DOHH2 (cell line): ENCODE data around the gene EXOSC2.

Experiments
- H3F3A ChIP-seq: fragments of 200-600 bp; sonication (generic), shearing (Covaris generic); 2 replicates; pipeline ENCODE4 v1.6.0; 2016; ENCODE audit warnings: antibody characterized with exemption, mild to moderate bottlenecking; ENCODE audit not compliant: control insufficient read depth, insufficient read depth
- H3K27ac ChIP-seq: fragments of 200-600 bp; sonication (generic); 2 replicates; pipeline ENCODE4 v1.5.1; 2014; ENCODE audit warnings: low read depth, mild to moderate bottlenecking, low read length, moderate library complexity
- H3K27me3 ChIP-seq: fragments of 200-600 bp; sonication (generic); 2 replicates; pipeline ENCODE4 v1.6.1; 2014; ENCODE audit warnings: mild to moderate bottlenecking, low read length, mixed read lengths; ENCODE audit not compliant: control insufficient read depth
- H3K36me3 ChIP-seq: fragments of 200-600 bp; sonication (generic); 2 replicates; pipeline ENCODE4 v1.6.1; 2014; ENCODE audit warnings: mild to moderate bottlenecking, low read length, moderate library complexity, mixed read lengths; ENCODE audit not compliant: control insufficient read depth
- H3K4me1 ChIP-seq: fragments of 200-600 bp; sonication (generic); 2 replicates; pipeline ENCODE4 v1.6.1; 2014; ENCODE audit warnings: mild to moderate bottlenecking, low read length, mixed read lengths; ENCODE audit not compliant: control insufficient read depth
- H3K4me2 ChIP-seq: fragments of 200-600 bp; sonication (generic); 2 replicates; pipeline ENCODE4 v1.6.0; 2014; ENCODE audit warnings: mild to moderate bottlenecking, low read length, moderate library complexity
- H3K4me3 ChIP-seq: fragments of 200-600 bp; sonication (generic); 2 replicates; pipeline ENCODE4 v1.5.1; 2014; ENCODE audit warnings: mild to moderate bottlenecking, low read length, mixed read lengths
- H3K79me2 ChIP-seq: fragments of 200-600 bp; sonication (generic); 2 replicates; pipeline ENCODE4 v1.6.1; 2014; ENCODE audit warnings: mild to moderate bottlenecking, low read length, mixed read lengths; ENCODE audit not compliant: control insufficient read depth
- H3K9me2 ChIP-seq: fragments of 200-600 bp; sonication (generic); replicated peaks from 2 replicates; pipeline ENCODE4 v1.6.1; 2014; ENCODE audit warnings: mild to moderate bottlenecking, low read length, mixed read lengths; ENCODE audit not compliant: control insufficient read depth
- H3K9me3 ChIP-seq: fragments of 200-600 bp; sonication (generic); 2 replicates; pipeline ENCODE4 v1.6.1; 2014; ENCODE audit warnings: antibody characterized with exemption, low read length, mixed read lengths; ENCODE audit not compliant: control insufficient read depth, insufficient read depth
- H4K20me1 ChIP-seq: fragments of 200-600 bp; sonication (generic); 2 replicates; pipeline ENCODE4 v1.6.0; 2014; ENCODE audit warnings: low read depth, mild to moderate bottlenecking, antibody characterized with exemption, low read length, moderate library complexity; ENCODE audit not compliant: control insufficient read depth, insufficient read depth
- EZH2phosphoT487 ChIP-seq: fragments of 200-600 bp; sonication (generic); IDR thresholded peaks from 2 replicates; pipeline ENCODE4 v1.6.1; 2017; ENCODE audit warnings: borderline replicate concordance, mild to moderate bottlenecking, antibody characterized with exemption, low read length, moderate library complexity, mixed read lengths
- TF ChIP-seq, protein P1 (sequence below): fragments of 200-600 bp; sonication (generic); IDR thresholded peaks from one replicate; pipeline ENCODE4 v1.5.1; 2014; ENCODE audit warnings: antibody characterized with exemption, mild to moderate bottlenecking, low read depth, low read length; ENCODE audit not compliant: poor library complexity, severe bottlenecking

The EXOSC2 gene

DNA sequence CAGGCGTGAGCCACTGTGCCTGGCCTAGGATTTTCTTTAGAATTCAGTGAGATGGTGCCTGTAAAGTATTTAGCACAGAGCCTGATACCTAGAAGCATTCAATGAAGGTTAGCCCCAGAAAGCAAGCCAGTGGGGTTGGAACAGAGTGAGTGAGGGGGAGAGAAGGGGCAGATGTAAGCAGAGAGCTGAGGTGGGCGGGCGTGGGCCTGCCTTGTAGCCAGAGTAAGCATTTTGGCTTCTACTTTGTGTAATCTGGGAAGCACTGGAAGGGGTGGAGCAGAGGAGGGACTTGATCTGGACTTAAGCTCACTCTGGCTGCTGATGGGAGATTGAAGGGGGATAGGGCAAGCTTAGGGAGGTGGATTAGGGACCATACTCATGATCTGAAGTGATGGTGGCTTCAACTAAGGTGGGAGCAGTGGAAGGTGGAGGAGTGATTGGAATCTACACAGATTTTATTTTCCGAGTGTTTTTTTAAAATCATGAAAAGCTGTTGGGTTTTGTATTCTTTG is 2.6 kb downstream of the EXOSC2 start:
- peaks cover 66% of the 10 kb centered on the region for H3K36me3 ChIP-seq
- no peak overlapping the region for H3K27ac ChIP-seq
- peak overlapping the region; percentile 22; the same call in 1 of the 2 replicates for H3K4me2 ChIP-seq
- H3K4me1 ChIP-seq: peaks cover 32% of the 10 kb centered on the region
- H3K4me3 ChIP-seq: no peak overlapping the region
- peaks cover 8% of the 10 kb centered on the region for H3F3A ChIP-seq
- TF ChIP-seq, protein P1, sequence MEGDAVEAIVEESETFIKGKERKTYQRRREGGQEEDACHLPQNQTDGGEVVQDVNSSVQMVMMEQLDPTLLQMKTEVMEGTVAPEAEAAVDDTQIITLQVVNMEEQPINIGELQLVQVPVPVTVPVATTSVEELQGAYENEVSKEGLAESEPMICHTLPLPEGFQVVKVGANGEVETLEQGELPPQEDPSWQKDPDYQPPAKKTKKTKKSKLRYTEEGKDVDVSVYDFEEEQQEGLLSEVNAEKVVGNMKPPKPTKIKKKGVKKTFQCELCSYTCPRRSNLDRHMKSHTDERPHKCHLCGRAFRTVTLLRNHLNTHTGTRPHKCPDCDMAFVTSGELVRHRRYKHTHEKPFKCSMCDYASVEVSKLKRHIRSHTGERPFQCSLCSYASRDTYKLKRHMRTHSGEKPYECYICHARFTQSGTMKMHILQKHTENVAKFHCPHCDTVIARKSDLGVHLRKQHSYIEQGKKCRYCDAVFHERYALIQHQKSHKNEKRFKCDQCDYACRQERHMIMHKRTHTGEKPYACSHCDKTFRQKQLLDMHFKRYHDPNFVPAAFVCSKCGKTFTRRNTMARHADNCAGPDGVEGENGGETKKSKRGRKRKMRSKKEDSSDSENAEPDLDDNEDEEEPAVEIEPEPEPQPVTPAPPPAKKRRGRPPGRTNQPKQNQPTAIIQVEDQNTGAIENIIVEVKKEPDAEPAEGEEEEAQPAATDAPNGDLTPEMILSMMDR: no peak
- no peak for TF ChIP-seq EZH2phosphoT487
- peaks cover 74% of the 10 kb centered on the region for H3K79me2 ChIP-seq
- no peaks in the 10 kb centered on the region for H3K9me2 ChIP-seq
- no peaks in the 10 kb centered on the region for H3K27me3 ChIP-seq
- H3K9me3 ChIP-seq: peaks cover 6% of the 10 kb centered on the region; the same call in 1 of the 2 replicates
- H4K20me1 ChIP-seq: peaks cover 33% of the 10 kb centered on the region

DNA sequence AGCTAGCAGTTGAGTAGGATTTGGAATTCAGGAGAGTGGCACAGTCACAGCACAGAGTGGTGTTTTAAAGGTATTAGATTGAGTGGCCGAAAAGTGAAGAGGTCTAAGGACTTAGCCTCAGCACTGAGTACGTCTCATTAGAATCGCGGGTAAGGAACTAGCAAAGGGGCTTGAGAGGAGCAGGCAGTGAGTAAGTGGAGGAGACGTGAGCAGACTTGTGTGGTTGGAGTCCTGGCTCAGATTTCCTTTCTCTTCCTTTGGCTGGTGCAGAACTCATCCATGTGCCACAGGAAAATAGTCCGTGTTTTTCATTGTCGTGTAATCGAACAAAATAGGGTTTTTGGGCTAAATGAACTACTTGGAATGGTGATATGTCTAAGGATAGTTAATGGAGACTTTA is 3.4 kb downstream of the EXOSC2 start:
- H3K9me3 ChIP-seq: peaks cover 6% of the 10 kb centered on the region; the same call in 1 of the 2 replicates
- H3K79me2 ChIP-seq: peaks cover 82% of the 10 kb centered on the region
- peaks cover 8% of the 10 kb centered on the region for H3F3A ChIP-seq
- H3K4me3 ChIP-seq: no peak overlapping the region
- no peaks in the 10 kb centered on the region for H3K9me2 ChIP-seq
- H3K36me3 ChIP-seq: peaks cover 74% of the 10 kb centered on the region
- H3K4me1 ChIP-seq: peaks cover 32% of the 10 kb centered on the region
- no peak overlapping the region for H3K4me2 ChIP-seq
- no peaks in the 10 kb centered on the region for H3K27me3 ChIP-seq
- H3K27ac ChIP-seq: no peak overlapping the region
- TF ChIP-seq, protein P1: no peak
- no peak for TF ChIP-seq EZH2phosphoT487
- peaks cover 41% of the 10 kb centered on the region for H4K20me1 ChIP-seq

DNA sequence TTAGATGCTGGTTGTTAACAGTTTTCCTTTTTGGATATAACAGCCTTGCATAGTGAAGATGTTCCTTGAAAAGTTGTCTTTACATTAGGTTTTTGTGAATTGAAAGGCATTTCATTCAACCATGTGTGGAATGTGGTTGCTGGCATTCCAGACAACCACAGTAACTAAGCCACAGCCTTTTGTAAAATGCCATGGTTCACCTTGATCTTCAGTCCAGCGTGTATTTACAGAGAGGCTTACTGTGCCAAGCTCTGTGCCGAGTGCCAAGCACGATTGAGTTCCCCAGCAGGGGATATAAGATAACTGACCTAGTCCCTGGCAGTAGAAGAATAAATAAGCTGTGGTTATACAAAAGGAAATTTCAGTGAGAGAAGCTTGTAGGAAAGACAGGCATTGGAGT is 4.9 kb downstream of the EXOSC2 start:
- H3K36me3 ChIP-seq: peaks cover 89% of the 10 kb centered on the region
- no peak for TF ChIP-seq EZH2phosphoT487
- TF ChIP-seq, protein P1: no peak
- H3K9me2 ChIP-seq: no peaks in the 10 kb centered on the region
- no peak overlapping the region for H3K4me2 ChIP-seq
- peaks cover 45% of the 10 kb centered on the region for H4K20me1 ChIP-seq
- peaks cover 89% of the 10 kb centered on the region for H3K79me2 ChIP-seq
- H3K27ac ChIP-seq: no peak overlapping the region
- no peaks in the 10 kb centered on the region for H3K27me3 ChIP-seq
- peaks cover 11% of the 10 kb centered on the region for H3F3A ChIP-seq
- H3K4me3 ChIP-seq: no peak overlapping the region
- no peaks in the 10 kb centered on the region for H3K9me3 ChIP-seq
- H3K4me1 ChIP-seq: peaks cover 26% of the 10 kb centered on the region
